Stimulated activated CD4-positive, alpha-beta T cell treated with anti-CD3 and anti-CD28 coated beads, Interleukin-15, amount 100 ng/mL, for 1 hour (primary cell): Measurements from ENCODE around the gene SPPL3.
A peak's percentile ranks its signal among the peaks of the same experiment; 100 is the strongest.
"Not testable (repeated sequence)": the region's sequence is repeated elsewhere in the genome, so short reads cannot be mapped to it uniquely, and the experiment has no call there.

ENCODE experiments used
- DNase-seq, 2 donors: peaks; one replicate each; pipeline ENCODE4 v3.0.0-alpha.2; 2020; ENCODE audit warnings: low read depth in 1 of 2, low spot score in 1 of 2

The SPPL3 gene

GRCh38 chr12:120921637-120922036, 17.5 kb upstream of the SPPL3 start:
- DNase-seq, result no peak

GRCh38 chr12:120920178-120920577, 16.0 kb upstream of the SPPL3 start:
- no peak for DNase-seq

- DNase-seq, result no peak
These were observed 13.6 kb upstream of the SPPL3 start for GRCh38 chr12:120917748-120918147.

DNA sequence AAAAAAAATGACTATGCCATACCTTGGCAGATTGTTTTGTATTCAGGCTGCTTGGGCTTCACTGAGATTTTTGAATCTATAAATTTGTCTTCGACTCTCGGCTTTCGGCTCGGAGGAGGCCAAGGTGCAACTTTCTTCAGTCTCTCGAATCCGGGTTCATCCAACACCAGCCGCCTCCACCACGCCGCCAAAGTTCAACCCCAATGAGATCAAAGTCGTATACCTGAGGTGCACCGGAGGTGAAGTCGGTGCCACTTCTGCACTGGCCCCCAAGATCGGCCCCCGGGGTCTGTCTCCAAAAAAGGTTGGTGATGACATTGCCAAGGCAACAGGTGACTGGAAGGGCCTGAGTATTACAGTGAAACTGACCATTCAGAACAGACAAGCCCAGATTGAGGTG, 12.4 kb upstream of the SPPL3 start:
- DNase-seq, result no peak

DNA sequence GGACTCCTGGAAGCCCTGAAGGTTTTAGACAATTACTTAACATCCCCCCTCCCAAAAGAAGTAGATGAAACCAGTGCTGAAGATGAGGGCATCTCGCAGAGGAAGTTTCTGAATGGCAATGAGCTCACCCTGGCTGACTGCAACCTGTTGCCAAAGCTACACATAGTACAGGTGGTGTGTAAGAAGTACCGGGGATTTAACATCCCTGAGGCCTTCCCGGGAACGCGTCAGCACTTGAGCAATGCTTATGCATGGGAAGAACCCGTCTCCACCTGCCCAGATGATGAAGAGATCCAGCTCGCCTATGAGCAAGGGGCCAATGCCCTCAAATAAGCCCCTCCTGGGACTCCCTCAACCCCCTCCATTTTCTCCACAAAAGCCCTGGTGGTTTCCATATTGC, 10.6 kb upstream of the SPPL3 start:
- DNase-seq, result no peak

DNA sequence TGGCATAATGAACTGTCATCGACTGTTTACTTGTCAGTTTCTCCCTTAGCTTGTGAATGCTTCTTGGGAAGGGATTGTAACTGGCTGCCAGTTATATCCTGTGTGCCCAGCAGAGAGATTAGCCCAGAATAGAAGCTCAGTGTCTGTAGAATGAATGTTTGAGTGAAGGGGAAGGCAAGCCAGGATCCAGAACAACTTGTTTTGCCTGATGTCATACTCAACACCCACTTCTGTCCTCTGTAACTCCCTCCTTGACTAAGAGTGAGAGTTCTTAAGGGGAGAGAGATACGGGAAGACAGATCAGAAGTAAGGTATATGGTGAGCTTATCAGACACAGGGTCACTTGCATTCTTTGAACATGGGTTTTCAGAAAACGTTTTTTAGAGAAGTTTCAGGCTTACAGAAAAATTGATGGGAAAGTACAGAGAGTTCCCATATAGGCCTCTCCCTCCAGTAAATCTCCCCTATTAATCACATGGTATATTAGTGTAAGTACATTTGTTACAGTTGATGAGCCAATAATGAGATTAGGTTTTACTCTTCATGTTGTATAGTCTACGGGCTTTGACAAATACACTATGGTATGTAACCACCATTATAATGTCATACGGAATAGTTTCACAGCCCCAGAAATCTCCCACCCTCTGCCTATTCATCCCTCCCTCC, 5.6 kb upstream of the SPPL3 start:
- no peak for DNase-seq

GRCh38 chr12:120905856-120906384, 1.8 kb upstream of the SPPL3 start:
- no peak for DNase-seq

GRCh38 chr12:120903412-120904196, 554 bp downstream of the SPPL3 start:
- peak; percentile 27 to 38 for DNase-seq

GRCh38 chr12:120902846-120903411, 1.2 kb downstream of the SPPL3 start:
- DNase-seq, result no peak

DNA sequence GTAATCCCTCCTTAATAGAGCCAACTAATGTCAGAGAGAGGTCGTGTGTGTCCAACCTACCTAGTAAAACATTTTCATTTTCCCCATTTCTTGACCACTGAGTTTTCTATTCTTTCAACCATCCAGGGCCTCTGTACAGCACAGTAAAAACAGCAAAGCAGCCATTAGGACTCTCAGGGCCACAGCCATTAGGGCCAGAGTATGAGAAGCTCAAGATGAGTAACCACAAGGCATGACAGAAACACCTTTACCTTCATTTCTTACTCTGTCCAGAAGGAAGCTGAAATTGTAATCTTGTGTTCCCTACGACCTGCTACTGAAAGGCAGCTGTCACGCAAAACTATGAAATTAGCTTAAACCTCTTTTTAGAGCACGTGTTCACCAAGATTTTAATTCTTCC, 2.3 kb downstream of the SPPL3 start:
- DNase-seq, result no peak

GRCh38 chr12:120901101-120901500, 3.1 kb downstream of the SPPL3 start:
- DNase-seq, result not testable (repeated sequence)

DNA sequence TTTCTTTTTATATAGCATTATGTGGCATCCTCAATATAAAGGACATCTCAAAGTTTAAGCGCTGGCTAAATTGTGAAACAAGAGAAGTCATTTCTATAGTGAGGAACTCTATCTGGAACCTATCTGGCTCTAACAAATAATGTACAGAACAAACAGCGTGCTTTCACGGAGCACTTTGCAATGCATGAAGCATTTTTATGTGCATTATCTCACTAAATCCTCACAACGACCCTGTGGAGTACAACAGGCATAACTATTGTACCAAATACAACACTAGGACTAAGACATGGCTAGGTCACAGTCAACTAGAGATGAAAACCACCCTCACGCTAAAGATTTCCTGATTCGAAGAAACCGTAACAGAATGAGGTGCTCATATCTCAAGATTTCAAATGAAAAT, 8.6 kb downstream of the SPPL3 start:
- no peak for DNase-seq

DNA sequence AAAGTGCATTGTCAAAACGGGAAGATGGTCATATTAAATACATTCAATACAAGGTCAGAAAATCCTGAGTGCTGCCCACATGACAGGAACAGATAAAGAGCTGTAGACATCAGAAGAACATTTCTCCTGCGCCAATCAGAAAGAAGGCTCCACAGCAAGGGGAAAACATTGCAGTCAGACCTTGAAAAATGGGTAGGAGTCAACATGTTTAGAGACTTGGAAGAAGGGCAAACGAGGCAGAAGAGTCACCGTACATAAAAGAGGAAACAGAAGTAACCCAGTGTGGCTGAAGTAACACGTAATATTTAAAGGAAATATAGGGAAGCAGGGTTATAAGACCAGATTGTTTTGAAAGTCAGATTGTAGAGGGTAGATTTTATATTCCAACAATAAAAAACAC, 11.9 kb downstream of the SPPL3 start:
- no peak for DNase-seq

GRCh38 chr12:120890963-120891362, 13.2 kb downstream of the SPPL3 start:
- DNase-seq, result no peak

DNA sequence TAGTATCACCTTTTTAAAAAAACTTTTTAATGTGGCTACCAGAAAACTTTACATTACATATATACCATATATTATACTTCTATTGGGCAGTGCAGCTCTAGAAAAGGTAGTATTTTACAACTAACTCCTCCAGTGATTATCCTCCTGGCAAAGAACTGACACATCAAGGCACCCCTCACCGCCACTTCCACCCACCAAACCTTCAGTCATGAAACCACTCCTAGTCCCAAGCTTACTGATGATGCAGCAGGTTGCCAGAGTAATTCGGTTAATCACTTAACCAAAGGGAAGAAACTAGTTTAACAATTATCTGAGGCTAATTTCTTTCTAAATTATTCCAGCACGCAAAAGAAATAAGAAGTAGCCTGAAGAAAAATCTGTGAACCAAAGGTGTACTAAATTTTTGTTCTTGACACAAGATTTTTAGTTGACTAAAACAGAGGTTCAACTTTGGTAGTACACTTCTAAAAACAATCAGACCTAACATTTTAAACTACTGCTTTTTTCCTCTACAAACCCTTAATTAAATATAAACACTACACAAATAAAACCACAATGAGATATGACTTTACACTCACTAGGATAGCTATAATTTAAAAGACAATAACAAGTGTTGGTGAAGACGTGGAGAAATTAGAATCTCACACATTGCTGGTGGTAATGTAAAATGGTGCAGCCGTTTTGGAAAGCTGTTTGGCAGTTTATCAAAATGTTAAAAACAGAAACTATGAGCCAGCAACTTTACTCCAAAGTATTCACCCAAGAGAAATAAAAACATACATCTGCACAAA, 16.7 kb downstream of the SPPL3 start:
- DNase-seq, result peak in 1 of 2 donors; percentile 5

- DNase-seq, result no peak
These were observed 17.7 kb downstream of the SPPL3 start for GRCh38 chr12:120886199-120887018.

DNA sequence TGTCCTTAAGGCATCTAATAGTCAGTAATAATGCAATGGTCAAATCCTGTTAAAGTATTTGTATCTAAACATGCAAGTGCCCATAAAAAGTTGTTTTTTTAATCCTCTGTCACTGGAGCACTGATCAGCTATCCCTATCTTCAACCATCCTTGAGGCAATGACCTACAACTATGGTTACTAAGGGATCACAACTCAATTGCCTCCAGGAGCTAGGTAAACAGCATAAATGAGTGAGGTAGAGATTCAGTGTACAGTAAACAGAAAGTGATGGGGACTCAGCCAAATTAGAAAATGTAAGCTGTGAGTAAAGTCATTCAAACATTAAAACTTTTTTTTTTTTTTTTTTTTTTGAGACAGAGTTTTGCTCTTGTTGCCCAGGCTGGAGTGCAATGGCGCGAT, 18.6 kb downstream of the SPPL3 start:
- no peak for DNase-seq

- no peak for DNase-seq
These were observed 19.5 kb downstream of the SPPL3 start for GRCh38 chr12:120884644-120885043.

DNA sequence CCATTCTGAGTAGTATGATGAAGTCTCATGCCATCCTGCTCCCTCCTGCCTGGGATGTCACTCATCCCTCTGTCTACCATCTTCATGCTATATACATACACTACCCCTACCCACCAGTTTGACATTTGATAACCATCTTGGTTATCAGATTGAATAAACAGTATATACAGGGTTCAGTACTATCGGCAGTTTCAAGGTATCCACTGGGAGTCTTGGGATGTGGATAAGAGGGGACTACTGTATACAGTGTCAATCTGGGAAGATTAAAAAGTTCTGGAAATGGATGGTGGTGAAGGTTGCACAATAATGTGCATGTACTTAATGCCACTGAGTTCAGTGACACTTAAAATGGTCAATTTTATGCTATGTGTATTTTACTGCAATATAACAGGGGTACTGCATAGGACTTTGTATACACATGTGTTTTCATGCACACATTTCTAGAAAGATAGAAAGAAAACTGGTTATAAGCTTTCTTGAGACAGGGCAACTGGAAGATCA, 22.1 kb downstream of the SPPL3 start:
- no peak for DNase-seq

DNA sequence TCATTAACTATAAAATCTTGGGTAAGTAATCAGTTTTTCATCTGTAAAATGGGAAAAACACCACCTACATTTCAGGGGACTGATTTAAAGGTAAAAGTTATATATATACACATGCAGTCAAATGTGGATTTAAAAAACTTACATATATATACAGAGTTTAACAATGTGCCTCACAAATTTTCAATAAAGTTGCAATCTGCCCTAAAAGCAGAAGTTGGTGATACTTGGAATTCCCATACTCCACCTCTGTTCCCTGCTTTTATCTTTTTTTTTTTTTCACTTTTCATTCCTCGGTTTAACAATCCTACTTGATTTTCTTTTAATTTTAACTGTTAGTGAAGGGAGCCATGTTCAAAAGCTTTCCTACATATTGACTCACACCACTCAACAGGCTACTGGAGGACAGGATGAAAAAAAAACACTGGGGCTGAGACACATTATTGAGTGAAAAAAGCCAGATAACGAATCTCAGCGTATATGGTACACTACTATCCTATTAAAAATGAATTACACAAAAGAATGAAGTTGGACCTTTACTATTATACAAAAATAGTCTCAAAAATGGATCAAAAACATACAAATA, 24.3 kb downstream of the SPPL3 start:
- no peak for DNase-seq
